HepG2 (cell line): ENCODE results near the gene OSER1. TPM values are rescaled to one million over a fixed set of nuclear protein-coding genes. Genes with fewer than 3 reads are reported as not detected.

Experiments used
- ATAC-seq: fragments of 200-7000 bp; cut with Tn5 transposase; 3 replicates; pipeline ENCODE4 v1.9.1; 2020; ENCODE audit warnings: mild to moderate bottlenecking, moderate library complexity
- BruUV-seq: library from RNA; stranded (reverse); fragments of 400-500 nt; replicated peaks from 2 replicates; lab custom pipeline; 2021; lab: Mats Ljungman, UMichigan
- CTCF ChIA-PET: fragments of 300-600 bp; formaldehyde crosslinking; extraction: SDS; loops from one replicate; lab custom pipeline; 2021; ENCODE audit warnings: low total read pairs, inconsistent platforms, low intra/inter-chr PET ratio; lab: Yijun Ruan, JAX
- POLR2A ChIA-PET: fragments of 350-600 bp; sonication (Branson Sonifier 250); formaldehyde crosslinking; loops from one replicate; lab custom pipeline; 2020; ENCODE audit warnings: antibody characterized with exemption, inconsistent platforms; lab: Yijun Ruan, JAX
- DNase-seq: peaks from one replicate; pipeline ENCODE4 v3.0.0-alpha.2; 2015; ENCODE audit warnings: low spot score
- FAIRE-seq: peaks from 3 replicates; lab custom pipeline; 2011; peaks lifted over from hg19 to GRCh38; lab: Jason Lieb, UNC
- H2AFZ ChIP-seq: one replicate; pipeline ENCODE4 v1.6.1; 2011; ENCODE audit warnings: low read length, inconsistent platforms
- H3K27ac ChIP-seq: fragments of 300-600 bp; 3 replicates; pipeline ENCODE4 v1.8.0; 2011; ENCODE audit warnings: mixed run types, mild to moderate bottlenecking, mixed read lengths, low read length, inconsistent platforms; ENCODE audit not compliant: insufficient read depth; ENCODE audit errors: extremely low read length
- H3K27me3 ChIP-seq, 2 experiments: fragments of 200-600 bp in 1 of 2; 2 replicates in 1 of 2; 3 replicates in 1 of 2; pipeline versions ENCODE4 v1.6.0 to v1.8.0; 2011; ENCODE audit warnings: low read length in 2 of 2, mild to moderate bottlenecking in 2 of 2, moderate library complexity in 2 of 2, inconsistent platforms in 1 of 2; ENCODE audit not compliant: insufficient read depth in 2 of 2, control insufficient read depth in 1 of 2
- H3K36me3 ChIP-seq, 2 experiments: fragments of 200-600 bp in 1 of 2; replicated peaks in 1 of 2; 2 replicates in 1 of 2; 3 replicates in 1 of 2; pipeline versions ENCODE4 v1.5.1 to v1.8.0; 2011; ENCODE audit warnings: low read length in 2 of 2, inconsistent platforms in 1 of 2; ENCODE audit not compliant: insufficient read depth in 2 of 2, control insufficient read depth in 1 of 2
- H3K4me1 ChIP-seq: 2 replicates; pipeline ENCODE4 v1.5.1; 2012; ENCODE audit warnings: low read length, inconsistent platforms; ENCODE audit not compliant: insufficient read depth
- H3K4me2 ChIP-seq: 2 replicates; pipeline ENCODE4 v1.6.0; 2011; ENCODE audit warnings: low read depth, low read length, inconsistent platforms
- H3K4me3 ChIP-seq, 3 experiments: fragments of 200-600 bp in 1 of 3; sonication (generic), shearing (Covaris generic) in 1 of 3; replicated peaks in 1 of 3; 2 replicates each; pipeline ENCODE4 v1.5.1; 2011 to 2016; ENCODE audit warnings: low read length in 3 of 3, inconsistent platforms in 2 of 3, low read depth in 2 of 3, mild to moderate bottlenecking in 2 of 3, control low read depth in 1 of 3, mixed read lengths in 1 of 3; ENCODE audit not compliant: insufficient read depth in 1 of 3
- H3K79me2 ChIP-seq: one replicate; pipeline ENCODE4 v1.6.1; 2011; ENCODE audit warnings: low read length, inconsistent platforms; ENCODE audit not compliant: insufficient read depth
- H3K9ac ChIP-seq: 2 replicates; pipeline ENCODE4 v1.6.0; 2011; ENCODE audit warnings: mild to moderate bottlenecking, low read depth, low read length, inconsistent platforms; ENCODE audit not compliant: insufficient read depth
- H3K9me3 ChIP-seq: 2 replicates; pipeline ENCODE4 v1.5.1; 2012; ENCODE audit warnings: mild to moderate bottlenecking, low read length
- H4K20me1 ChIP-seq: 2 replicates; pipeline ENCODE4 v1.6.0; 2011; ENCODE audit warnings: inconsistent platforms, mild to moderate bottlenecking, low read length, moderate library complexity; ENCODE audit not compliant: insufficient read depth
- ARID5B ChIP-seq: IDR thresholded peaks from 2 replicates; pipeline ENCODE4 v1.4.0; 2020; ENCODE audit warnings: mild to moderate bottlenecking, missing genetic modification reagents
- DMTF1 ChIP-seq: sonication (generic); formaldehyde crosslinking; IDR thresholded peaks from 2 replicates; pipeline ENCODE4 v1.4.0; 2020; ENCODE audit warnings: mild to moderate bottlenecking, missing genetic modification reagents
- GMEB1 ChIP-seq: sonication (generic); formaldehyde crosslinking; IDR thresholded peaks from 2 replicates; pipeline ENCODE4 v1.5.1; 2020; ENCODE audit warnings: missing genetic modification reagents, mild to moderate bottlenecking, borderline replicate concordance
- MAFF ChIP-seq: IDR thresholded peaks from 2 replicates; pipeline ENCODE4 v1.6.1; 2011; ENCODE audit warnings: low read depth, low read length, improper control_type of control experiment
- MAFG ChIP-seq: sonication (generic); formaldehyde crosslinking; IDR thresholded peaks from 2 replicates; pipeline ENCODE4 v1.5.1; 2020; ENCODE audit warnings: mild to moderate bottlenecking, missing genetic modification reagents
- MTF2 ChIP-seq: sonication (generic); formaldehyde crosslinking; IDR thresholded peaks from 2 replicates; pipeline ENCODE4 v1.5.0; 2020; ENCODE audit warnings: missing genetic modification reagents, borderline replicate concordance
- NFKBIZ ChIP-seq: IDR thresholded peaks from 2 replicates; pipeline ENCODE4 v1.6.1; 2018; ENCODE audit warnings: missing genetic modification reagents, missing compliant biosample characterization
- RBFOX2 ChIP-seq: fragments of 200-400 bp; formaldehyde crosslinking; IDR thresholded peaks from 2 replicates; pipeline ENCODE4 v1.6.1; 2017; ENCODE audit warnings: low read depth, mild to moderate bottlenecking, low read length
- SKIL ChIP-seq: sonication (generic); formaldehyde crosslinking; IDR thresholded peaks from 2 replicates; pipeline ENCODE4 v1.8.0; 2022; ENCODE audit warnings: missing genetic modification reagents, mild to moderate bottlenecking, moderate library complexity, borderline replicate concordance
- THAP11 ChIP-seq: IDR thresholded peaks from 2 replicates; pipeline ENCODE4 v1.6.1; 2016; ENCODE audit warnings: missing biosample characterization, missing genetic modification reagents
- ZNF20 ChIP-seq: sonication (generic); formaldehyde crosslinking; IDR thresholded peaks from 2 replicates; pipeline ENCODE4 v1.4.0; 2020; ENCODE audit warnings: mild to moderate bottlenecking, moderate library complexity, missing genetic modification reagents
- ZSCAN25 ChIP-seq: sonication (generic); formaldehyde crosslinking; IDR thresholded peaks from 2 replicates; pipeline ENCODE4 v1.8.0; 2022; ENCODE audit warnings: mild to moderate bottlenecking, missing genetic modification reagents
- WGBS: methylation state at CpG from one replicate; pipeline ENCODE4 v1.1.6; 2017; ENCODE audit warnings: low lambda C conversion rate; 5-methylcytosine and 5-hydroxymethylcytosine counted together
- in situ Hi-C: cut with HindIII; loops from 2 replicates; pipeline ENCODE4 v1.10.0; 2017; ENCODE audit warnings: low pct_unique_long_range_greater_than_20kb; ENCODE audit not compliant: extremely low pct_ligation_motif_present
- intact Hi-C: fragments of 100-400 bp; cut with micrococcal nuclease; formaldehyde crosslinking; loops from one replicate; pipeline ENCODE4 v1.10.0; 2022; ENCODE audit not compliant: unreplicated experiment
- polyA plus RNA-seq, 8 experiments: library from polyadenylated mRNA; depleted of rRNA in 3 of 8; stranded (reverse) in 7 of 8; unstranded in 1 of 8; fragments of >200 nt; fragmentation: Illumina TruSeq in 4 of 8; extraction: Trizol in 4 of 8; gene quantifications; 2 replicates each; pipeline versions ENCODE4 v1.2.1 to v1.2.3, GENCODE V29; 2011 to 2016; ENCODE audit warnings: low read depth in 4 of 8, missing spikeins in 1 of 8, mixed read lengths in 1 of 8; ENCODE audit not compliant: insufficient read depth in 1 of 8
- total RNA-seq, 5 experiments: library from RNA; depleted of rRNA; stranded (reverse); fragments of >200 nt; fragmentation: Illumina TruSeq; extraction: Trizol; gene quantifications; 2 replicates each; pipeline ENCODE4 v1.2.3, GENCODE V29; 2016; ENCODE audit warnings: low read depth in 1 of 5

The OSER1 gene
- total and polyA plus RNA-seq, 2 of the 13 experiments (the other 11 are each of a cell fraction or from before 2014, with no cell fraction given) = 71.2 to 71.5 TPM

GRCh38 chr20:44204156-44204831 is 6.3 kb downstream of the OSER1 start (continued):
- TF ChIP-seq ZNF20 (no peak), MAFF (peak; percentile 71), RBFOX2 (peak; percentile 56; the same call in 1 of the 2 replicates), SKIL (CRISPR knock-in tag) (no peak), DMTF1 (CRISPR knock-in tag) (no peak)
- TF ChIP-seq, all 625 proteins: peak for 8

- intact Hi-C loops = loop anchor here (10.0 kb wide), 2 partner anchors 478 to 538 kb away; partner anchors contain the start of genes GTSF1L and MYBL2
- Histone ChIP-seq H3K9me3 (no peaks in the 10 kb centered on the region), H2AFZ (no peak overlapping the region), H3K4me3 (no peak overlapping the region), H3K4me2 (no peak overlapping the region), H3K27me3 (no peaks in the 10 kb centered on the region), H3K4me1 (peaks cover 40% of the 10 kb centered on the region), H4K20me1 (peaks cover 31% of the 10 kb centered on the region), H3K9ac (no peak overlapping the region), H3K79me2 (peaks cover 84% of the 10 kb centered on the region), H3K27ac (no peak overlapping the region), H3K36me3 (peaks cover 31 to 64% of the 10 kb centered on the region in 2 experiments)
- WGBS = 80% methylated on average over 2 of the region's 2 CpGs
- POLR2A ChIA-PET = no interaction called here
- ATAC-seq (no peak), DNase-seq (no peak), FAIRE-seq (no peak)
- no TSS peak for BruUV-seq
- CTCF ChIA-PET = no interaction called here
- in situ Hi-C loops = no loop called here
- TF ChIP-seq MAFG (CRISPR knock-in tag) (no peak), ZSCAN25 (no peak), NFKBIZ (no peak), MTF2 (no peak), ARID5B (CRISPR knock-in tag) (no peak), GMEB1 (no peak), THAP11 (CRISPR knock-in tag) (no peak)
Observed at GRCh38 chr20:44203161-44203560, 7.4 kb downstream of the OSER1 start.
